ENCODE data around the gene FNDC3B. TPM values are rescaled to one million over a fixed set of nuclear protein-coding genes. Genes with fewer than 3 reads are reported as not detected.

The FNDC3B gene
- total and polyA plus RNA-seq, 2 of the 8 experiments (the other 6 are each of a cell fraction or from before 2014, with no cell fraction given), result 14.1 to 44.4 TPM

- TF ChIP-seq CHD7 (IDR thresholded peaks at IDR 0.05; ENCODE audit: insufficient replicate concordance, low read length) (no peak), CTCF (IDR thresholded peaks at IDR 0.05; ENCODE audit: control extremely low read depth in 1 of 3, insufficient read depth in 1 of 3, low read depth in 1 of 3, low read length in 3 of 3) (no peak), CBX5 (IDR thresholded peaks at IDR 0.05; ENCODE audit: low read depth, low read length) (no peak), EGR1 (IDR thresholded peaks at IDR 0.05; ENCODE audit: borderline replicate concordance, low read depth, low read length) (no peak), SIX5 (IDR thresholded peaks at IDR 0.05; ENCODE audit: low read depth, low read length) (no peak), USF2 (IDR thresholded peaks at IDR 0.05; ENCODE audit: low read length) (no peak), SUZ12 (IDR thresholded peaks at IDR 0.05; ENCODE audit: low read length) (no peak), KDM5A (IDR thresholded peaks at IDR 0.05; ENCODE audit: low read length) (no peak)
These were observed 149.8 kb downstream of the FNDC3B start (continued) for GRCh38 chr3:172189213-172189612.
